Transverse colon (tissue), 4 donors: ENCODE data around the gene SHROOM3.

ENCODE experiments used
- POLR2AphosphoS5 ChIP-seq, 3 donors: sonication (generic); formaldehyde crosslinking; IDR thresholded peaks; one replicate each; pipeline ENCODE4 v1.6.1; 2016; ENCODE audit warnings: antibody characterized with exemption in 3 of 3
- TF ChIP-seq, protein P1 (sequence below), 5 experiments: fragments of 200-600 bp in 3 of 5; fragments of 450-650 bp in 2 of 5; sonication (generic) in 3 of 5; IDR thresholded peaks; 1 replicate in 2 of 5; 2 replicates in 3 of 5; pipeline ENCODE4 v1.5.1; 2016 to 2017; ENCODE audit warnings: antibody characterized with exemption in 5 of 5, inconsistent platforms in 3 of 5, mild to moderate bottlenecking in 2 of 5, moderate library complexity in 1 of 5

DNA sequence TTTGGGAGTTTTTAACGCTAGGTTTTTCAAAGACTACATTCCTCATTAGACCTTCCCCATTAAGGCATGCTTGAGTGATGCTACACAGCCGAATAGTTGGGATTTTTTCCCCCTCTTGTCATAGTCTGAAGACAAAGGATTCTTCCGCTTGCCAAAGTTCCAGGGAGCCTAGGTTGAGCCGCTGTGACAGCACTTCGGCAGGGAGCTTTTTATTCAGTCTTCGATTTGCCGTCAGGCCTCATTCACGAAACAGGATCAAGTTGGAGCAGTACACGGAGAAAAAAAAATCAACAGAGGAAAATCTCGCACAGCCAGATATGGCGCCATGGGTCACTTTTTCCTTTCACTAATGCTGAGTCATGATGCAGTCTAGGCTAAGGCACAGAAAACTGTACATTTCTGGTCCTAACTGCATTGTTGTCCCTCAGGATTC is 24.3 kb downstream of the SHROOM3 start:
- TF ChIP-seq, protein P1, sequence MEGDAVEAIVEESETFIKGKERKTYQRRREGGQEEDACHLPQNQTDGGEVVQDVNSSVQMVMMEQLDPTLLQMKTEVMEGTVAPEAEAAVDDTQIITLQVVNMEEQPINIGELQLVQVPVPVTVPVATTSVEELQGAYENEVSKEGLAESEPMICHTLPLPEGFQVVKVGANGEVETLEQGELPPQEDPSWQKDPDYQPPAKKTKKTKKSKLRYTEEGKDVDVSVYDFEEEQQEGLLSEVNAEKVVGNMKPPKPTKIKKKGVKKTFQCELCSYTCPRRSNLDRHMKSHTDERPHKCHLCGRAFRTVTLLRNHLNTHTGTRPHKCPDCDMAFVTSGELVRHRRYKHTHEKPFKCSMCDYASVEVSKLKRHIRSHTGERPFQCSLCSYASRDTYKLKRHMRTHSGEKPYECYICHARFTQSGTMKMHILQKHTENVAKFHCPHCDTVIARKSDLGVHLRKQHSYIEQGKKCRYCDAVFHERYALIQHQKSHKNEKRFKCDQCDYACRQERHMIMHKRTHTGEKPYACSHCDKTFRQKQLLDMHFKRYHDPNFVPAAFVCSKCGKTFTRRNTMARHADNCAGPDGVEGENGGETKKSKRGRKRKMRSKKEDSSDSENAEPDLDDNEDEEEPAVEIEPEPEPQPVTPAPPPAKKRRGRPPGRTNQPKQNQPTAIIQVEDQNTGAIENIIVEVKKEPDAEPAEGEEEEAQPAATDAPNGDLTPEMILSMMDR (IDR thresholded peaks at IDR 0.05) = no peak
- TF ChIP-seq POLR2AphosphoS5 (IDR thresholded peaks at IDR 0.05) = no peak
